KMS-11 (cell line): Measurements from ENCODE around the gene MMP15.

ENCODE experiments used
- H2AFZ ChIP-seq: fragments of 200-600 bp; sonication (generic); 2 replicates; pipeline ENCODE4 v1.6.1; 2016; ENCODE audit warnings: antibody characterized with exemption, mixed run types, low read depth
- H3K27ac ChIP-seq: fragments of 200-600 bp; sonication (generic); 2 replicates; pipeline ENCODE4 v1.6.1; 2016; ENCODE audit warnings: mild to moderate bottlenecking, mixed run types
- H3K27me3 ChIP-seq: fragments of 200-600 bp; sonication (generic); 2 replicates; pipeline ENCODE4 v1.6.1; 2017; ENCODE audit warnings: mild to moderate bottlenecking, low read depth, mixed run types, moderate library complexity; ENCODE audit not compliant: insufficient read depth
- H3K36me3 ChIP-seq: fragments of 200-600 bp; sonication (generic); 2 replicates; pipeline ENCODE4 v1.6.1; 2017; ENCODE audit warnings: mild to moderate bottlenecking, mixed run types; ENCODE audit not compliant: insufficient read depth
- H3K4me1 ChIP-seq: fragments of 200-600 bp; sonication (generic); 2 replicates; pipeline ENCODE4 v1.6.1; 2016; ENCODE audit warnings: mild to moderate bottlenecking, low read depth, mixed run types; ENCODE audit not compliant: poor library complexity, severe bottlenecking
- H3K4me2 ChIP-seq: fragments of 200-600 bp; sonication (generic); 2 replicates; pipeline ENCODE4 v1.7.0; 2016; ENCODE audit warnings: mild to moderate bottlenecking, mixed run types
- H3K4me3 ChIP-seq: fragments of 200-600 bp; sonication (generic); IDR thresholded peaks from 2 replicates; pipeline ENCODE4 v1.6.1; 2017; ENCODE audit warnings: low read depth, low read length, mixed read lengths; ENCODE audit not compliant: insufficient read depth
- H3K79me2 ChIP-seq: fragments of 200-600 bp; sonication (generic); 2 replicates; pipeline ENCODE4 v1.6.1; 2016; ENCODE audit warnings: low read depth, mixed run types; ENCODE audit not compliant: insufficient read depth
- H3K9ac ChIP-seq: fragments of 200-600 bp; sonication (generic); 2 replicates; pipeline ENCODE4 v1.6.1; 2016; ENCODE audit warnings: mild to moderate bottlenecking, mixed run types
- H4K20me1 ChIP-seq: fragments of 200-600 bp; sonication (generic); 2 replicates; pipeline ENCODE4 v1.6.1; 2016; ENCODE audit warnings: mild to moderate bottlenecking, mixed run types; ENCODE audit not compliant: insufficient read depth
- CTCF ChIP-seq: fragments of 200-600 bp; sonication (generic); conservative IDR thresholded peaks from 2 replicates; pipeline ENCODE4 v1.6.1; 2017; ENCODE audit warnings: low read depth, mild to moderate bottlenecking, antibody characterized with exemption, low read length, moderate library complexity, mixed read lengths

Gene MMP15

DNA sequence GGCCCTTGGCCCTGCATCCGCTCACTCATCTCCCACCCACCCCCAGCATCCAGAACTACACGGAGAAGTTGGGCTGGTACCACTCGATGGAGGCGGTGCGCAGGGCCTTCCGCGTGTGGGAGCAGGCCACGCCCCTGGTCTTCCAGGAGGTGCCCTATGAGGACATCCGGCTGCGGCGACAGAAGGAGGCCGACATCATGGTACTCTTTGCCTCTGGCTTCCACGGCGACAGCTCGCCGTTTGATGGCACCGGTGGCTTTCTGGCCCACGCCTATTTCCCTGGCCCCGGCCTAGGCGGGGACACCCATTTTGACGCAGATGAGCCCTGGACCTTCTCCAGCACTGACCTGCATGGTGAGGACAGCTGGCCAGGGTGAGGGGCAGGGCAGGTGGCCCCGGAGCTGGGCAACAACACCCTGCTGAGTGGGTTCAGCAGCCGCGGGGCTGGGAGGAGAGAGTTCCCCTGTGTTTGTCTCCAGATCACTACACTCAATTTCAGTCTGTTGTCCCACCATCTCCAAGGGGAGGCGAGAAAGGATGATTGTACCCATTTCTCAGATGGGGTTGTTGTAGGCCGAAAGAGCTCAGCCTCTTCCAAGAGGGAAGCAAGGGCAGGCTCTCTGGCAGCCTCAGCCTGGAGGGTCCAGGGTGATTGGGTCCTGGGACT, 14.4 kb downstream of the MMP15 start:
- no peak overlapping the region for H3K4me3 ChIP-seq
- H3K79me2 ChIP-seq = no peaks in the 10 kb centered on the region
- no peak overlapping the region for H3K27ac ChIP-seq
- no peaks in the 10 kb centered on the region for H3K4me1 ChIP-seq
- no peaks in the 10 kb centered on the region for H3K27me3 ChIP-seq
- H3K36me3 ChIP-seq = no peaks in the 10 kb centered on the region
- no peak overlapping the region for H2AFZ ChIP-seq
- no peaks in the 10 kb centered on the region for H4K20me1 ChIP-seq
- no peak overlapping the region for H3K9ac ChIP-seq
- no peak overlapping the region for H3K4me2 ChIP-seq
- no peak for TF ChIP-seq CTCF

GRCh38 chr16:58040496-58040846, 14.9 kb downstream of the MMP15 start:
- H3K4me3 ChIP-seq = no peak overlapping the region
- H3K4me1 ChIP-seq = no peaks in the 10 kb centered on the region
- H3K79me2 ChIP-seq = no peaks in the 10 kb centered on the region
- no peaks in the 10 kb centered on the region for H3K27me3 ChIP-seq
- TF ChIP-seq CTCF = no peak
- H3K9ac ChIP-seq = no peak overlapping the region
- H3K4me2 ChIP-seq = no peak overlapping the region
- H3K36me3 ChIP-seq = no peaks in the 10 kb centered on the region
- H3K27ac ChIP-seq = no peak overlapping the region
- H2AFZ ChIP-seq = no peak overlapping the region
- no peaks in the 10 kb centered on the region for H4K20me1 ChIP-seq

- H3K27me3 ChIP-seq = no peaks in the 10 kb centered on the region
- no peak for TF ChIP-seq CTCF
- H3K4me3 ChIP-seq = no peak overlapping the region
- H3K79me2 ChIP-seq = no peaks in the 10 kb centered on the region
- H3K4me2 ChIP-seq = no peak overlapping the region
- H3K9ac ChIP-seq = no peak overlapping the region
- H4K20me1 ChIP-seq = no peaks in the 10 kb centered on the region
- H3K4me1 ChIP-seq = no peaks in the 10 kb centered on the region
- H2AFZ ChIP-seq = no peak overlapping the region
- no peaks in the 10 kb centered on the region for H3K36me3 ChIP-seq
- no peak overlapping the region for H3K27ac ChIP-seq
Measured at GRCh38 chr16:58040945-58041627, 15.5 kb downstream of the MMP15 start.

GRCh38 chr16:58041628-58041955, 16.0 kb downstream of the MMP15 start:
- Histone ChIP-seq H3K27ac (no peak overlapping the region), H3K4me2 (no peak overlapping the region), H3K36me3 (no peaks in the 10 kb centered on the region), H3K27me3 (no peaks in the 10 kb centered on the region), H3K4me1 (no peaks in the 10 kb centered on the region), H3K79me2 (no peaks in the 10 kb centered on the region), H2AFZ (no peak overlapping the region), H3K9ac (no peak overlapping the region), H4K20me1 (no peaks in the 10 kb centered on the region), H3K4me3 (no peak overlapping the region)
- no peak for TF ChIP-seq CTCF
